ENCODE data around the gene SETD1B. TPM values are rescaled to one million over a fixed set of nuclear protein-coding genes. Genes with fewer than 3 reads are reported as not detected.
"Not testable (repeated sequence)": the region's sequence is repeated elsewhere in the genome, so short reads cannot be mapped to it uniquely, and the experiment has no call there.

SETD1B gene
- total RNA-seq, 2 donors from 2014 or later: 20.2 to 20.9 TPM

- intact Hi-C loops (cut with DNase I): no loop called here
Observed at GRCh38 chr12:121871467-121871866, 67.7 kb downstream of the SETD1B start.

DNA sequence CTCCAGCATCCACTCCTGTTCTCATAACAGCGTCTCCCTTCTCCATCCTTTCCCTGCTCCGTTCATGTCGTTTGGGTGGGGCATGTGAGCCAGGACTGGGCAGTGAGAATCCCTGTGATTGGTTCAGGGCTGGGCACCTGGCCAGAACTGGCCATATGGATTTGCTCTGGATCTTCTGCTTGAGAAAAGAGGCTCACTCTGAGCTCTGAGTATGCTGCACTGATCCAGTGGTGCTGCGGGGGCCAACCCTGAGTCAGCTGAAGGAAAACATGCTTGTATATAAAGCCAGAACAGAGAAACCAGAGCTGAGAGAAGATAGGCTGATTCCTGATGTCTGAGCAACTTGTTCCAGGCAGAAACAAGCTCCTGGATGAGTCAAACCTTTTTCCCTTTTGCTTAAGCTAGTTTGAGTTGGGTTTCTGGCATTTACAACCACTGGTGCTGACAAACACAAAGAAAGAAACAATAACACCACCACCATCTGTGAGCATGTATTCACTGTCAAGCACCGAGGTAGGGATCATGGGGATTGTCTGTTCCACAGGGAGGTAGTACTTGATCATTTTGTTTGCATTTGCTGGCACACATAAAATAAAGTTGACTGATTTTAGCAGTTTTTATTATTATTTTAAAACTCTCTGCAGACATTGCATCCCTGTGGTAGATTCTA is 68.9 kb downstream of the SETD1B start:
- intact Hi-C loops (cut with DNase I): no loop called here
- no peak for DNase-seq (ENCODE audit: low spot score)

More at GRCh38 chr12:121871467-121871866, 67.7 kb downstream of the SETD1B start:
- no peak for DNase-seq (ENCODE audit: low spot score)

DNA sequence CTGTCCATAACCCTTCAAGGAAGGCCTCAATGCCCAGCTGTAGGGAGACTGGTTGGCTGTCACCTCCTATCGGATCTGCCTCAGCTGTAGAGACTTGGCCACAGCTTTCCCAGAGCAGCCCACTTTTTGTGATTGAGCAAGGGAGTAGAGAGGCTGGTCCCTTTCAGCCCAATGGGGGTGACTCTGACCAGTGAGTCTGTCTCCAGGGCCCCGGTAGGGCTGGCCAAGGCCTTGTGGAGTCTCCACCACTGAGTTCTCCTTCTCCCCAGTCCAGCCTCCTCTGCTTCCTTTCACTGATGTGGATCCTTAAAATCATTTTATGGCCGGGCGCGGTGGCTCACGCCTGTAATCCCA is 69.4 kb downstream of the SETD1B start:
- no peak for DNase-seq (ENCODE audit: low spot score)
- intact Hi-C loops (cut with DNase I): no loop called here

DNA sequence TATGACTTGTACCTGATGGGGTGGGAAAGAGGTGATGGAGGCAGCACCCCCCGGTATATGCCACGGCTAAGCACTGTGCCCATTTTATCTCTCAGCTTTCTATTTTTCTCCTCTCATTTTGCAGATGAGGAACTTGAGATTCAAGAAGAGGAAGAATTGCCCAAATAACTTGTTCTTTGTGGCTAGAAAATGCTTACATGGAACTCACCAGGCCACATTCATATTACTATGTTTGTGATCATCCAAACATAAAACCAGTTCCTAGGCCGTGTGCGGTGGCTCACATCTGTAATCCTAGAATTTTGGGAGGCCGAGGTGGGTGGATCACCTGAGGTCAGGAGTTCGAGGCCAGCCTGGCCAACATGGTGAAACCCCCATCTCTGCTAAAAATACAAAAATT is 70.3 kb downstream of the SETD1B start:
- intact Hi-C loops (cut with DNase I): no loop called here
- no peak for DNase-seq (ENCODE audit: low spot score)

DNA sequence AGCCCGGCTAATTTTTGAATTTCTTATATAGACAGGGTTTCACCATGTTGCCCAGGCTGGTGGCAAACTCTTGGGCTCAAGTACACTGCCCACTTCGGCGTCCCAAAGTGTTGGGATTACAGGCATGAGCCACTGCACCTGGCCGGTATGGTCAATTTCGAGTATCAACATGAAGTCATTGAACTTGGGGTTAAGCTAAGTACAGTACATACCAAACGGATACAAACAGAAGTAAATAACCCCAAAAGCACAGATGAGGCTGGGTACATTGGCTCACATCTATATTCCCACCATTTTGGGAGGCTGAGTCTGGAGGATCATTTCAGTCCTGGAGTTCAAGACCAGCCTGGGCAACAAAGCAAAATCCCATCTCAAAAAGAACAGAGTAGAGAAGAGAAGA is 71.8 kb downstream of the SETD1B start:
- intact Hi-C loops (cut with DNase I): no loop called here
- DNase-seq (ENCODE audit: low spot score): no peak

- intact Hi-C loops (cut with DNase I); DNase-seq (ENCODE audit: low spot score): not testable (repeated sequence)
Observed at GRCh38 chr12:121876080-121876447, 72.3 kb downstream of the SETD1B start.

Other genes starting within 250 kb of the SETD1B start
- 10 to 100 TPM; 14.6 to 15.6 TPM for gene KDM2B, start 223.0 kb upstream of the SETD1B start, total RNA-seq
- gene ORAI1, start 177.5 kb upstream of the SETD1B start, total RNA-seq: 10 to 100 TPM; 10.5 to 13.1 TPM
- gene MORN3, start 134.4 kb upstream of the SETD1B start, total RNA-seq: under 1 TPM; 0.19 to 0.32 TPM
- 10 to 100 TPM in 1 of 2 donors, 1 to 10 TPM in 1; 7.9 to 11.0 TPM for gene TMEM120B, start 91.3 kb upstream of the SETD1B start, total RNA-seq
- gene RHOF, start 10.3 kb upstream of the SETD1B start, total RNA-seq: 10 to 100 TPM in 1 of 2 donors, 1 to 10 TPM in 1; 5.3 to 10.4 TPM
- gene HPD, start 54.9 kb downstream of the SETD1B start, total RNA-seq: 10 to 100 TPM in 1 of 2 donors, 1 to 10 TPM in 1; 5.6 to 17.4 TPM
- gene PSMD9, start 84.8 kb downstream of the SETD1B start, total RNA-seq: 10 to 100 TPM; 37.9 to 42.1 TPM
- gene CFAP251, start 114.6 kb downstream of the SETD1B start, total RNA-seq: 1 to 10 TPM in 1 of 2 donors, under 1 TPM in 1; 0.65 to 1.9 TPM
- 1 to 10 TPM; 3.3 to 7.6 TPM for gene BCL7A, start 217.9 kb downstream of the SETD1B start, total RNA-seq

All from posterior vena cava (tissue), 2 donors.